Measurements from ENCODE around the gene LZTS3.
"Not testable (repeated sequence)": the region's sequence is repeated elsewhere in the genome, so short reads cannot be mapped to it uniquely, and the experiment has no call there.

Gene LZTS3

GRCh38 chr20:3152057-3152644 lies 21.2 kb downstream of the LZTS3 start:
- not testable (repeated sequence) for H3K4me3 ChIP-seq, H3K27ac ChIP-seq

- no peak overlapping the region for H3K4me3 ChIP-seq
- H3K27ac ChIP-seq, result no peak overlapping the region
These were observed 22.4 kb downstream of the LZTS3 start for GRCh38 chr20:3150908-3151307.

DNA sequence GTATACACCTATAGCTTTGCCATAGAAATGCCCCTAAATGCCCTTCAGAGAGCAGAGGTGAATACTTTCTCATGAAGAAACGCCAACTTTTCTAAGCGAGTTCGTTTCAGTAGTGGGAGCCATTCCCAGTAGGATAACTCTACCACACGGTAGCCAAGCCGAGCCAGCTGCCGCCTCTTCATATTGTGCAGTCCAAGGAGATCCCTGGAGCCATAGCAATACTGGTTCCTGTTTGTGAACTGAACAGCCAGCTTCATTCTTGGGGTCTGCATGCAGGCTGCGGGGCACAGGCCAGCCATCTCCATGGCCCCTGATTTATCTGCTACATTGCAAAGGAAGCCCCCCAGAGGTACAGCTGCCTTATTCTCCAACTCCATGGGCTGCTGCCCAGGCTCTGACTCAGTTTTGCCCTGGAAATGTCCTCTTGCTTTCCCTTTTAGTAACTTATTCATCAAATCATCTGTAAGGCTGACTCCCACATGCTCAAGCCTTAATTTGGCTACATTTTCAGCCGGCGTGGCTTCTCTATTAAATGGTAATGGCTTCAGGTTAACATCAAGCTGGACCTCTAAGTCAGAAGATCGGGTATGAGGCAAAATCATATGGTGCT lies 26.5 kb downstream of the LZTS3 start:
- H3K27ac ChIP-seq, result no peak overlapping the region
- no peak overlapping the region for H3K4me3 ChIP-seq

- Histone ChIP-seq H3K27ac (no peak overlapping the region), H3K4me3 (no peak overlapping the region)
These were observed 31.6 kb downstream of the LZTS3 start for GRCh38 chr20:3141757-3142156.

GRCh38 chr20:3137492-3137891 lies 35.9 kb downstream of the LZTS3 start:
- no peak overlapping the region for H3K27ac ChIP-seq
- no peak overlapping the region for H3K4me3 ChIP-seq

DNA sequence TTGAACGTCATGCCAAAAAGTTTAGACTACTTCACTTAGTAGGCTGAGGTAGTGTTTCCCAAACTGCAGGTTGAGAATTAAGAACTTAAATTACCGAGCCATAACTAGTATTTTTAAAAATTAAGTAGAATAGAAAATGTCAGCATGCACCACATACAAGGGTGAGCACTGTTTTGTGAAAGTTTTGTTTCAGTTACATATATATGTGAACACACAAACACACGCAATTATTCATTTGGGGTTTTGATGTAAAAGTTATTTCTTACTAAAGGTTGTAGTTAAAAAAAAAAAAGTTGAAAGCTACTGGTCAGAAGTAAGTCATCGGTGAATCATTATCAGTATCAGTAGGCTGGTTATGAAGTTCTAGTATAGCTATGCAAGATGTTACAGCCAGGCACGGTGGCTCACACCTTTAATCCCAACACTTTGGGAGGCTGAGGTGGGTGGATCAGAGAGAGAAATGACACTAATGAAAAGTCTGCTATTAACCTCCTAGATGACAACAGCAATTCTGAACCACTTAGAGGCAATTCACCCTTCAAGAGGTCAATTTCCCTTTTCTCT lies 37.8 kb downstream of the LZTS3 start:
- no peak overlapping the region for H3K4me3 ChIP-seq

DNA sequence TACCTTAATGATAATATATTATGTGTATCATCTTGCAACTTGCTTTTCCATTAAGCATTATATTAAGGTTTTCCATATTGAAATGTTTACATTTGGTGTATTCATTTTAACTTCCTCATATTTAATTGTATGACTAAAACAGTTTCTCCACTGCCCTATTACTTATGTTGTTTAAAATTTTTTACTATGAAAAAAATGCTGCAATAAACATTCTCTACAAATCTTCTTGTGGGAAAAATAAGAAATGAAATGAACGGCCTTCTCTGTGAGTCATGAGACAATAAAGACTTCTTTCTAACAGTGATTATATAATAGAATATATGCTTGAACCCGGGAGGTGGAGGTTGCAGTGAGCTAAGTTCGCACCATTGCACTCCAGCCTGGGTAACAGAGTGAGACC lies 39.2 kb downstream of the LZTS3 start:
- no peak overlapping the region for H3K27ac ChIP-seq
- H3K4me3 ChIP-seq, result no peak overlapping the region

More for the DNA sequence above, 37.8 kb downstream of the LZTS3 start:
- H3K27ac ChIP-seq, result no peak overlapping the region

DNA sequence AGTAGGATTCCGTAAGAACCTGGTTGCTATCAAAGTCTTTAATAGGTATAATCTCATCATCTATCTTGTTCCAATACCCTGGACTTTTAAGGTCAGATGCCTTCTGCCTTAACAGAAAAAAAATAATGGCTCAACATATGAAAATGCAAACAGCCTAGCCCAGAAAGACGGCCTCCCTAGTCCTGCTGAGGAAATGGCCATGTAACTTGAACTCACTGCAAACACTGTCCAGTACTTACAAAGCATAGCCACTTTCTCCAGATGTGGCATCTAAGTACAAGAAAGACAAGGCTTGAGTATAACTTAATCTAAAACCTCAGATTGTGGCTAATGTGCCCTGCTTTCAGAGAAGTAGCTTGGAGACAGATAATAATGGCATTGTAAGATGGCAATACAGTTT lies 40.2 kb downstream of the LZTS3 start:
- Histone ChIP-seq H3K27ac (no peak overlapping the region), H3K4me3 (no peak overlapping the region)

DNA sequence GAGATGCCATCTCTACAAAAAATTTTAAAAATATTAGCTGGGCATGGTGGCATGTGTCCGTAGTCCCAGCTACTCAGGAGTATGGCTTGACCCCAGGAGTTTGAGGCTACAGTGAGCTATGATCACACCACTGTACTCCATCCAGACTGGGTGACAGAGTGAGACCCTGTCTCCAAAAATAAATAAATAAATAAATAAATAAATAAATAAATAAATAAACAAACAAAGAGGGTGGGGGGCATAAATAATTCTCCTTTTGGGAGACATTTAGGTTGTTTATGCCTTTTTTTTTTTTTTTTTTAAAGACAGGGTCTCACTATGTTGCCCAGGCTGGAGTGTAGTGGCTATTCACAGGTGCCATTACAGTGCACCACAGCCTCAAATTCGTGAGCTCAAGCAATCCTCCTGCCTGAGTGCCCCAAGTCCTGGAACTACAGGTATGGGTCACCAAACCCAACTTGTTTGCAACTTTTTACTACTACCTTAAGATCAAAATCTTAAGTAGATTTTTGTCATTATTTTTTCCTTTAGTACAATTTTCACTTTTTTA lies 43.2 kb downstream of the LZTS3 start:
- Histone ChIP-seq H3K4me3 (no peak overlapping the region), H3K27ac (no peak overlapping the region)

- no peak overlapping the region for H3K4me3 ChIP-seq
- H3K27ac ChIP-seq, result no peak overlapping the region
These were observed 44.3 kb downstream of the LZTS3 start for GRCh38 chr20:3129094-3129493.

DNA sequence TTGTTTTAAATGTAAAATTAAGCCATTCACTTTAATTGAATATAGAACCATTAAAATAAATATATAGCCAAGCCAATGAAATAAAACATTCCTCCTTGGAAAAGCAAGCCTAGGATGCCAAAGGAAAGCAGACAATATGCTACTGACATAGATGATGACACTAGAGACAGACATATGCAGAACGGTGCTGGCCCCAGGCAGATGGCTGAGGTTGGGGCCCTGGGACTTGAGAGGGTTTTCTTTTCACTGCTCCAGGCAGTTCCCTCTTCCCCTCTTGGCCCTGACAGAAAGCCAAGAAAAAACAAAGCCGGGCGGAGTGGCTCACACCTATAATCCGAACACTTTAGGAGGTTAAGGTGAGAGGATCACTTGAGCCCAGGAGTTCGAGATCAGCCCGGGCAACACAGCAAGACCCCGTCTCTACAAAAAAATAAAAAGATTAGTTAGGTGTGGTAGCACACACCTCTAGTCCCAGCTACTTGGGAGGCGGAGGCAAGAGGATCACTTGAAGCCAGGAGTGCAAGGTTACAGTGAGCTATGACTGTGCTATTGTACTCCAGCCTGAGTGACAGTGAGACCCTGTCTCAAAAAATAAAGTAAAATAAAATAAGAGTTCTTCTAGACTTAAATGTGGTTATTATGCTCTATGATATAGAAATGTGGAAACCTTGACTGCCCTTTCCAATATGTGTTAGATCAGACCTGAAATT lies 44.9 kb downstream of the LZTS3 start:
- Histone ChIP-seq H3K27ac (no peak overlapping the region), H3K4me3 (no peak overlapping the region)

DNA sequence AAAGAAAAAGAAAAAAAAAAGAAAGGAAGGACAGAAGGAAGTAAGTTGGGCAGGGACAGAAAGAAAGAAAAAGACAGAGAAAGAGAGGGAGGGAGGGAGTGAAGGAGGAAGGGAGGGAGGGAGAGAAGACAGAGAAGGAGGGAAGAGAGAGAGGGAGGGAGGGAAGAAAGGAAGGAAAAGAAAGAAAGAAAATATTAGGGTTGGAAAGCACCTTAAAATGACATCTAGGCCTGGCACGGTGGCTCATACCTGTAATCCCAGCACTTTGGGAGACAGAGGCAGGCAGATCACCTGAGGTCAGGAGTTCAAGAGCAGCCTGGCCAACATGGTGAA lies 46.9 kb downstream of the LZTS3 start:
- H3K27ac ChIP-seq, result no peak overlapping the region
- H3K4me3 ChIP-seq, result no peak overlapping the region

GRCh38 chr20:3125776-3126526 lies 47.4 kb downstream of the LZTS3 start:
- not testable (repeated sequence) for H3K4me3 ChIP-seq, H3K27ac ChIP-seq

DNA sequence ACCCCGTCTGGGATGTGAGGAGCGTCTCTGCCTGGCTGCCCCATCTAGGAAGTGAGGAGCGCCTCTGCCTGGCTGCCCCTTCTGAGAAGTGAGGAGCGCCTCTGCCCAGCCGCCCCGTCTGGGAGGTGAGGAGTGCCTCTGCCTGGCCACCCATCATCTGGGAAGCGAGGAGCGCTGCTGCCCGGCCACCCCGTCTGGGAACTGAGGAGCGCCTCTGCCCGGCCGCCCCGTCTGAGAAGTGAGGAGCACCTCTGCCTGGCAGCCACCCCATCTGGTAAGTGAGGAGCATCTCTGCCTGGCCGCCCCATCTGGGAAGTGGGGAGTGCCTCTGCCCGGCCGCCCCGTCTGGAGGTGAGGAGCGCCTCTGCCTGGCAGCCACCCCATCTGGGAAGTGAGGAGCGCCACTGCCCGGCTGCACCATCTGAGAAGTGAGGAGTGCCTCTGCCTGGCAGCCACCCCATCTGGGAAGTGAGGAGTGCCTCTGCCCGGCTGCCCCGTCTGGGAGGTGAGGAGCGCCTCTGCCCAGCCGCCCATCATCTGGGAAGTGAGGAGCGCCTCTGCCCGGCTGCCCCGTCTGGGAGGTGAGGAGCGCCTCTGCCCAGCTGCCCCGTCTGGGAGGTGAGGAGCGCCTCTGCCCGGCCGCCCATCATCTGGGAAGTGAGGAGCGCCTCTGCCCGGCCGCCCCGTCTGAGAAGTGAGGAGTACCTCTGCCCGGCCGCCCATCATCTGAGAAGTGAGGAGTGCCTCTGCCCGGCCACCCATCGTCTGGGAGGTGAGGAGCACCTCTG lies 48.4 kb downstream of the LZTS3 start:
- not testable (repeated sequence) for H3K27ac ChIP-seq, H3K4me3 ChIP-seq

GRCh38 chr20:3124163-3124562 lies 49.2 kb downstream of the LZTS3 start:
- H3K4me3 ChIP-seq, H3K27ac ChIP-seq: not testable (repeated sequence)

DNA sequence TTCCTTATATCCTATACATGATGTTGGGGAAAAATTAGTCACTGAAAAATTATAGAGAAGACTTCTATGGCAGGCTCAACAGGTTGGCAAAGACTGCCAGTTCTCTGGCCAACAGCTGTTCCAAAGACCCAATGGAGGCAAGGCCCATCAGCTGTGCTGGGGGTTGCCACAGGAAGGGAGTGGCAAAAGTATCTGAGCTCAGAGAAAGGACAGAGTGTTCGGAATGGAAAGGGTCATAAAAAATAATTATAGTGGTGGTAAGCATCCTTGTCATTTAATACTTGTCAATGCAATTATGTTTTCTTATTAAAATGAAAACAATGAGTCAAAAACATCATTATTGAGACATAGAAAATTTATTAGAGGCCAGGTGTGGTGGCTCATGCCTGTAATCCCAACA lies 49.8 kb downstream of the LZTS3 start:
- H3K27ac ChIP-seq, result peak overlapping the region in 1 of 21 experiments; percentile 42
- no peak overlapping the region for H3K4me3 ChIP-seq

GRCh38 chr20:3121955-3122610 lies 51.3 kb downstream of the LZTS3 start:
- H3K27ac ChIP-seq, result peak overlapping the region in 1 of 21 experiments; percentile 10
- H3K4me3 ChIP-seq, result no peak overlapping the region

GRCh38 chr20:3121271-3121911 lies 52.0 kb downstream of the LZTS3 start:
- Histone ChIP-seq H3K27ac (peak overlapping the region in 3 of 21 experiments; percentile 10 to 47 (median 32)), H3K4me3 (no peak overlapping the region)

All from skin epidermis (tissue), 12 donors.